Choroid plexus epithelial cell (primary cell): ENCODE data around the gene DMBT1.

Source experiments
- DNase-seq: peaks from one replicate; pipeline ENCODE4 v3.0.0-alpha.2; 2010; ENCODE audit warnings: low read depth
- H3K4me3 ChIP-seq: 2 replicates; pipeline ENCODE4 v1.5.1; 2011; ENCODE audit warnings: low read depth, mild to moderate bottlenecking, control low read depth, low read length, moderate library complexity
- TF ChIP-seq, protein P1 (sequence below): conservative IDR thresholded peaks from 2 replicates; pipeline ENCODE4 v1.5.1; 2011; ENCODE audit warnings: low read depth, mild to moderate bottlenecking, control low read depth, inconsistent platforms, low read length, moderate library complexity

The DMBT1 gene

GRCh38 chr10:122665329-122665860 lies 104.8 kb downstream of the DMBT1 start:
- H3K4me3 ChIP-seq, result no peak overlapping the region
- TF ChIP-seq, protein P1, sequence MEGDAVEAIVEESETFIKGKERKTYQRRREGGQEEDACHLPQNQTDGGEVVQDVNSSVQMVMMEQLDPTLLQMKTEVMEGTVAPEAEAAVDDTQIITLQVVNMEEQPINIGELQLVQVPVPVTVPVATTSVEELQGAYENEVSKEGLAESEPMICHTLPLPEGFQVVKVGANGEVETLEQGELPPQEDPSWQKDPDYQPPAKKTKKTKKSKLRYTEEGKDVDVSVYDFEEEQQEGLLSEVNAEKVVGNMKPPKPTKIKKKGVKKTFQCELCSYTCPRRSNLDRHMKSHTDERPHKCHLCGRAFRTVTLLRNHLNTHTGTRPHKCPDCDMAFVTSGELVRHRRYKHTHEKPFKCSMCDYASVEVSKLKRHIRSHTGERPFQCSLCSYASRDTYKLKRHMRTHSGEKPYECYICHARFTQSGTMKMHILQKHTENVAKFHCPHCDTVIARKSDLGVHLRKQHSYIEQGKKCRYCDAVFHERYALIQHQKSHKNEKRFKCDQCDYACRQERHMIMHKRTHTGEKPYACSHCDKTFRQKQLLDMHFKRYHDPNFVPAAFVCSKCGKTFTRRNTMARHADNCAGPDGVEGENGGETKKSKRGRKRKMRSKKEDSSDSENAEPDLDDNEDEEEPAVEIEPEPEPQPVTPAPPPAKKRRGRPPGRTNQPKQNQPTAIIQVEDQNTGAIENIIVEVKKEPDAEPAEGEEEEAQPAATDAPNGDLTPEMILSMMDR, result no peak

DNA sequence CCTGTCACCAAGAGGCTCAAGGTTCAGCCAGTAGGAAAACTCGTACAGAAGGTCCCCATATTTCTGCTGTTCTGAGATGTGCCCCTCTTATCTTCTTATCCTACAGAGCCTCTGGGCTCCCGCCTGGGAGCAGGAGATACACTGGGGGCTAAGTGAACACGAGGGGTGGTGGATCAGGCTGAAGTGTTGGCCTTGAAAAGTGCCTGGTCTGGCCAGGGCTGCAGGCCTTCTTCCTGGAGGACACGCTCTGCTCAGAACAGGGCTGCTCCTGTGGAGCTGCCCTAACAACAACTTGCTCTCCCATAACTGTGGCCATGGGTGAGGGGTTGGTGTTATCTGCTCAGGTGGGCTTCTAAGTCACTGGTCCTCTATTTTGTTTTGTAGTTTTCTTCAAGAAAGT lies 105.4 kb downstream of the DMBT1 start:
- H3K4me3 ChIP-seq, result no peak overlapping the region
- TF ChIP-seq, protein P1, result no peak
- DNase-seq, result no peak

More at GRCh38 chr10:122665329-122665860, 104.8 kb downstream of the DMBT1 start:
- no peak for DNase-seq

DNA sequence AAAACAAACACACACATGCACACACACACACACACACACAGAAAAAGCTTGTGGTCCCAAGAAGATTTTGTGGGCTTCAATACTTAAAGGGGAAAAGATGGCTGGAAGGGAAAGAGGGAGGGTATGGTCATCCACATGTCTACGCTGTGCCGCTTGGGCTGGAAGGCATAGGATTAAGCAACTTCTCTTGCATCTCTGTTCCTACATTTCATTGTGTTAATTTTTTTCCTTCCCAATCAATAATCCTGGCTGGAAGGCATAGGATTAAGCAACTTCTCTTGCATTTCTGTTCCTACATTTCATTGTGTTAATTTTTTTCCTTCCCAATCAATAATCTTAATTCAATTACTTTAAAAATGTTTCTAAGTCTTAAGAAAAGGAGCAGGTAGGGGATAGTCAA lies 108.5 kb downstream of the DMBT1 start:
- no peak for DNase-seq
- no peak overlapping the region for H3K4me3 ChIP-seq
- TF ChIP-seq, protein P1, result no peak

GRCh38 chr10:122669842-122670241 lies 109.3 kb downstream of the DMBT1 start:
- no peak overlapping the region for H3K4me3 ChIP-seq
- no peak for DNase-seq
- TF ChIP-seq, protein P1, result no peak

GRCh38 chr10:122671355-122671754 lies 110.8 kb downstream of the DMBT1 start:
- TF ChIP-seq, protein P1, result no peak

DNA sequence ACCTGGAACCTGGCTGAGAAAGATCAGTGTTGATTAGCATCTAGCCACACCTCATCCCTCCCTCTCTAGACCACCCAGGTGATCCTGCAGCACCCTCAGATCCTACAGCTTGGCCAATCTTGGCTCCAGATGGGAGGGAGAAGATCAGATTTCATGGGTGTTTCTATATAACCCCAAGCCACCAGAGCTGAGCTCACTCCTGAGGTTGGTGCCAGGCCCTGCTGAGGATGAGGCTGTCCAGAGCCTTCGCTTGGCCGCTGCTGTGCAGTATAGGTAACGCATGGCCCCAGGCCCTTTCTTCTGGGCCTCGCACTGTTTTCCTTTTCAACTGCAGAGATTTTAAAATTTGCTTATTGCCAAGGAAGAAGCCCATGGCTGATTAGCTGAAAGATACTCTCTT lies 112.1 kb downstream of the DMBT1 start:
- H3K4me3 ChIP-seq, result no peak overlapping the region
- no peak for DNase-seq
- TF ChIP-seq, protein P1, result no peak

More at GRCh38 chr10:122671355-122671754, 110.8 kb downstream of the DMBT1 start:
- DNase-seq, result no peak
- no peak overlapping the region for H3K4me3 ChIP-seq

DNA sequence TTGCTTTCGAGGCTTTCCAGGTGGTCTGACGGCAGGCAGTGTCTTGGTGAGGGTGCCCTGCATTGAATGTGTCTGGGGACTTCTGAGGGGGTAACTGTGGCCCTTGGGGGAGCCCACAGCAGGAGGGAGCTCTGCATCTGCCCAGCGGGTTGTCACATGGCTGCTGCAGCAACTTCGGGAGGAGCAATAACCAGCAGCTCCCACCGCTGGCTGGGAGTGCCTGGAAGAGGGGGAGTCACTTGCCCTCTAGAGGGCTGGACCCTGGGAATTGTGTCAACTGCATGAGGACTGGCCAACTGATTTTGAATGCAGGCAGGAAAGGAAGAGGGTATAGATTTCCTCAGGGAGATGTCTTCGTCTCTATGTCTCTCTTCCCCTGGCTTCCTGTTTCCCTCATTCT lies 112.7 kb downstream of the DMBT1 start:
- TF ChIP-seq, protein P1, result no peak
- H3K4me3 ChIP-seq, result no peak overlapping the region
- no peak for DNase-seq
